Psoas muscle (tissue), 8 donors: ENCODE measurements around the gene HAP1. TPM values are rescaled to one million over a fixed set of nuclear protein-coding genes. Genes with fewer than 3 reads are reported as not detected.
A peak's percentile ranks its signal among the peaks of the same experiment; 100 is the strongest.

ENCODE experiments used
- ATAC-seq, 4 donors: fragments of 200-7000 bp; cut with Tn5 transposase; one replicate each; pipeline ENCODE4 v1.9.1; 2020; ENCODE audit warnings: moderate library complexity in 3 of 4, mild to moderate bottlenecking in 2 of 4
- DNase-seq, 2 donors: peaks; one replicate each; pipeline ENCODE4 v3.0.0-alpha.2; 2020
- H3K27ac ChIP-seq: fragments of 200-600 bp; one replicate; pipeline ENCODE4 v1.8.0; 2022
- H3K27me3 ChIP-seq, 3 donors: fragments of 200-600 bp in 1 of 3; one replicate each; pipeline versions ENCODE4 v1.6.1 to v1.8.0; 2013 to 2022; ENCODE audit warnings: low read length in 2 of 3, mild to moderate bottlenecking in 2 of 3, moderate library complexity in 1 of 3; ENCODE audit not compliant: insufficient read depth in 3 of 3
- H3K36me3 ChIP-seq, 2 donors: fragments of 200-600 bp in 1 of 2; one replicate each; pipeline versions ENCODE4 v1.6.1 to v1.8.0; 2013 to 2022; ENCODE audit warnings: low read depth in 1 of 2, mild to moderate bottlenecking in 1 of 2, moderate library complexity in 1 of 2; ENCODE audit not compliant: insufficient read depth in 1 of 2
- H3K4me1 ChIP-seq: fragments of 200-600 bp; one replicate; pipeline ENCODE4 v1.8.0; 2022
- H3K4me3 ChIP-seq: fragments of 200-600 bp; one replicate; pipeline ENCODE4 v1.8.0; 2022; ENCODE audit warnings: mild to moderate bottlenecking
- H3K9me3 ChIP-seq: fragments of 200-600 bp; one replicate; pipeline ENCODE4 v1.8.0; 2022
- CTCF ChIP-seq: fragments of 200-600 bp; IDR thresholded peaks from one replicate; pipeline ENCODE4 v1.8.0; 2022; ENCODE audit warnings: antibody characterized with exemption
- WGBS, 3 donors: extraction: QIAGEN DNeasy Blood & Tissue Kit; methylation state at CpG; one replicate each; pipeline versions ENCODE4 v1.1.6 to v1.1.7; 2013; 5-methylcytosine and 5-hydroxymethylcytosine counted together
- intact Hi-C, 2 donors: fragments of 100-400 bp; cut with DNase I; formaldehyde crosslinking; loops; one replicate each; pipeline versions ENCODE4 v1.11.0 to v1.14.2; 2022
- polyA plus RNA-seq, 3 donors: library from polyadenylated mRNA; stranded (reverse); fragments of 200-250 nt; gene quantifications; one replicate each; pipeline ENCODE4 v1.2.3, GENCODE V29; 2013
- total RNA-seq, 4 donors: library from RNA; stranded (reverse); fragmentation: NEBNext Ultra II Directional in 2 of 4; extraction: Animal tissue kit (Norgen Biotek cat#: 25700) in 2 of 4; gene quantifications; one replicate each; pipeline versions ENCODE4 v1.2.1 to v1.2.4, GENCODE V29; 2021 to 2023
- donor health status: healthy with polysubstance abuse.
- donor health status: DM: no; HTN: no; CAD: no; lungs with moderate emphysema.
- donor health status: Bipolar disorder and iron deficiency.
- donor health status: healthy.
- donor health status: DM: yes; HTN: yes; CAD: no.
- donor health status: DM: no; HTN: no; CAD: no.
- donor health status: DM: no; HTN: no; CAD: no.
- donor health status: DM: yes; HTN: yes; CAD: no.

The HAP1 gene
- total and polyA plus RNA-seq, 7 donors = under 0.01 to 0.14 (median 0.03) TPM; not detected in 2

DNA sequence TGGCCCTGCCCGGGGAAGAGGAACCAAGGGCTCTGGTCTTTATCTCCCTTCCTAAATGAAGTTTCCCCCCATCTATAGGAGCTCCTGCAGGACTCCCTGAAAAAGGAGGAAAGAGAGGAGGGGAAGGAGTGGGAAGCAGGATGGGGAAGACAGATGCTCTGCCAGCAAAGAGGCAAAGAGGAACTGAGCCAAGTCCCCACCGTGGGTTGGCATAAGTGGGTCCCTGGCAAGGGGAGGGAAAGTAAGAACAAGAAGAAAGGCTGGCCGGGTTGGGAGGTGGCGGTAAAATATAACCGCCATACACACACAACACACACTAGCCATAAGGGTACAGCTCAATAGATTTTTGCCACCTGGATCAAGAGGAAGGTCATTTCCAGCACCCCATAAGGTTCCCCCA, 51.8 kb downstream of the HAP1 start:
- intact Hi-C loops = no loop called here
- Histone ChIP-seq H3K27me3 (no peaks in the 10 kb centered on the region), H3K36me3 (no peaks in the 10 kb centered on the region), H3K9me3 (no peaks in the 10 kb centered on the region), H3K4me3 (no peak overlapping the region), H3K4me1 (peaks cover 1% of the 10 kb centered on the region), H3K27ac (no peak overlapping the region)
- TF ChIP-seq CTCF = no peak
- ATAC-seq = no peak
- 74 to 81% (median 78%) methylated on average over 5 of the region's 5 CpGs for WGBS, 3 donors
- DNase-seq = peak in 1 of 2 donors; percentile 14

DNA sequence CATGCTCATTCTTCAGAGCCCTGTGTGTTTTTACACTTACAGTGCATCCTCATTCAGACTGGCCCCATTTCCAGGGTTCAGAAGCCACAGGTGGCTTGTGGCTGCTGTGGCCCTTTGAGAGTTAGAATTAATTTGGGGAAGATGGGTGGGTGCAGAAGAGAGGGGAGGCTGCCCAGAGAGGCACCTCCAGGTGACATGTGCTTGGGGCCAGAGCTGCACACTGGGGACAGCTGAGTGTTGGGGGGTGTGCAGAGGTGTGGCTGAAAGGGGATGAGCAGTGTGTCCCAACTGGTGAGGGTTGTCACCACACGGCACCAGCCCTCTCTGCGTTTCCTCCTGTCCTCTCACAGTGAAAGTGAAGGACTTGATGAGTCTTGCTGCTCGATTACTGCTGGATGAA, 52.7 kb downstream of the HAP1 start:
- WGBS, 3 donors = 77 to 86% (median 79%) methylated on average over 3 of the region's 3 CpGs
- no peak for ATAC-seq
- peak in 1 of 2 donors; percentile 40 for DNase-seq
- intact Hi-C loops = no loop called here
- Histone ChIP-seq H3K27me3 (no peaks in the 10 kb centered on the region), H3K36me3 (no peaks in the 10 kb centered on the region), H3K27ac (no peak overlapping the region), H3K4me3 (no peak overlapping the region), H3K9me3 (no peaks in the 10 kb centered on the region), H3K4me1 (no peaks in the 10 kb centered on the region)
- TF ChIP-seq CTCF = no peak

DNA sequence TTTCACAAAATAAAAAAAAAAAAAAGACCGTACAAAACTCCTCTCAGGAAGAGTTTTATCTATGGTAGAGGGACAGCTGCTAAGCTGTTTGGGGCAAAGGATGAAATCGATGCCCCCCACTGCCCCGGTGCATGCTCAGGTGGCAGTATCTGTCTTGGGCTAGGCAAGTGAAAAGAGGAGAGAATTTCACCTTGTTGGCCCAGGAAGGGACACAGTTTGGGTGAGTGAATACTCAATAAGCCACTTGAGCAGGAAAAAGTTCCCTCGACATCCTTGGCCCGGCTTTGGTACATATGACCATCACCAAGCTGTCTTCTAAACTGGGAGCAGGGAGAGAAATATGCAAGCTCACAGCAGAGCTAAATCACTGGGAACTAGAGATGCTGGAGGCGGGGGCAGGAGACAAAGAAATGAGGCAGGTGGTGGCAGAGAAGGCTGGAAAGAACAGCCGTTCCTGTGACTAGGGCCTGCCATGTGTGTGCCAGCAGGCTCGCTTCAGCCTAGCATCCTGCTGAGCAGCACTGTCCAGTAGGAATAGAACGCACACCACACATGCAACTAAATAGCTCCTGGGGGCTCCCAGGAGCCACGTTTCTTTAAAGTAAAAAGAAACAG, 53.9 kb downstream of the HAP1 start:
- Histone ChIP-seq H3K9me3 (no peaks in the 10 kb centered on the region), H3K4me3 (no peak overlapping the region), H3K4me1 (no peaks in the 10 kb centered on the region), H3K36me3 (no peaks in the 10 kb centered on the region), H3K27ac (no peak overlapping the region), H3K27me3 (no peaks in the 10 kb centered on the region)
- WGBS, 3 donors = 57 to 65% (median 58%) methylated on average over 10 of the region's 10 CpGs
- TF ChIP-seq CTCF = no peak
- ATAC-seq (no peak), DNase-seq (peak in 1 of 2 donors; percentile 10)
- intact Hi-C loops = no loop called here

DNA sequence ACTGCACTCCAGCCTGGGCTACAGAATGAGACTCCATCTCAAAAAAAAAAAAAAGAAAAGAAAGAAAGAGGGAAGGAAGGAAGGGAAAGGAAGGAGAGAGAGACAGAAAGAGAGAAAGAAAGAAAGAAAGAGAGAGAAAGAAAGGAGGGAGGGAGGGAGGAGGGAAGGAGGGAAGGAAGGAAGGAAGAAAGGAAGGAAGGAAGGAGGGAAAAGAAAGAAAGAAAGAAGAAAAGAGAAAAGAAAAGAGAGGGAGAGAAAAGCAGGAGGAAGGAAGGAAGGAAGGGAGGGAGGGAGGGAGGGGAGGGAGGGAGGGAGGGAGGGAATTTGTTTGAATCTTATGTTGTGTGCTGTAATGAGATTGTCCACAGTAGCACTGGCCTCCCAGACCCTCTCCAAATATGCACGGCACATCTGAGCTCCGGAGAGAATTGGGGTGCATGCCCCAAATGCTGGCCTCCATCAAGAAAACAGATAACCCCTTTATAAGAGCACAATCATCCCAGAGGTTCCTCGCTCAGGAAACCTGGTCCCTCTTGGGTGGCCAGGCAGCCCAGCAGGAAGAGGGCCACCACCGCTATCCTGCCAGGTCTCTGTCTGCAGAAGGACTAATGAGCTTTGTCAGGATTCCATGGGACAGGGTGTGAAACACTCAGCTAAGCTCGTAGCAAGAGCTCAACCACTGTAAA, 54.6 kb downstream of the HAP1 start:
- peak in 1 of 2 donors; percentile 15 for DNase-seq
- Histone ChIP-seq H3K36me3 (no peaks in the 10 kb centered on the region), H3K27ac (no peak overlapping the region), H3K9me3 (no peaks in the 10 kb centered on the region), H3K27me3 (no peaks in the 10 kb centered on the region), H3K4me1 (no peaks in the 10 kb centered on the region), H3K4me3 (no peak overlapping the region)
- intact Hi-C loops = no loop called here
- ATAC-seq = no peak
- no peak for TF ChIP-seq CTCF
- 53 to 59% (median 54%) methylated on average over 5 of the region's 5 CpGs for WGBS, 3 donors
